H1 (cell line): ENCODE results near the gene SPCS3.

ENCODE experiments used
- CEBPB ChIP-seq: IDR thresholded peaks from 2 replicates; pipeline ENCODE4 v1.6.1; 2012; ENCODE audit warnings: low read depth, low read length
- KDM5A ChIP-seq: fragments of 200-600 bp; IDR thresholded peaks from 2 replicates; pipeline ENCODE4 v1.7.1; 2012; ENCODE audit warnings: mild to moderate bottlenecking, low read length, inconsistent platforms, mixed read lengths
- RAD21 ChIP-seq, 2 experiments: IDR thresholded peaks in 1 of 2; conservative IDR thresholded peaks in 1 of 2; 2 replicates each; pipeline ENCODE4 v1.6.1; 2011; ENCODE audit warnings: low read depth in 2 of 2, low read length in 2 of 2, improper control_type of control experiment in 1 of 2, inconsistent platforms in 1 of 2, mild to moderate bottlenecking in 1 of 2, moderate library complexity in 1 of 2
- RFX5 ChIP-seq: IDR thresholded peaks from 2 replicates; pipeline ENCODE4 v1.6.1; 2011; ENCODE audit warnings: low read depth, low read length, improper control_type of control experiment, borderline replicate concordance
- TAF1 ChIP-seq: IDR thresholded peaks from 2 replicates; pipeline ENCODE4 v1.6.1; 2011; ENCODE audit warnings: mild to moderate bottlenecking, low read depth, low read length
- TF ChIP-seq, protein P1 (sequence below), 3 experiments: IDR thresholded peaks; 1 replicate in 2 of 3; 2 replicates in 1 of 3; pipeline versions ENCODE4 v1.5.1 to v1.6.1; 2011; ENCODE audit warnings: low read length in 3 of 3, mild to moderate bottlenecking in 3 of 3, inconsistent platforms in 2 of 3, low read depth in 1 of 3, moderate library complexity in 1 of 3; ENCODE audit not compliant: insufficient read depth in 1 of 3; ENCODE audit errors: control extremely low read depth in 1 of 3

DNA sequence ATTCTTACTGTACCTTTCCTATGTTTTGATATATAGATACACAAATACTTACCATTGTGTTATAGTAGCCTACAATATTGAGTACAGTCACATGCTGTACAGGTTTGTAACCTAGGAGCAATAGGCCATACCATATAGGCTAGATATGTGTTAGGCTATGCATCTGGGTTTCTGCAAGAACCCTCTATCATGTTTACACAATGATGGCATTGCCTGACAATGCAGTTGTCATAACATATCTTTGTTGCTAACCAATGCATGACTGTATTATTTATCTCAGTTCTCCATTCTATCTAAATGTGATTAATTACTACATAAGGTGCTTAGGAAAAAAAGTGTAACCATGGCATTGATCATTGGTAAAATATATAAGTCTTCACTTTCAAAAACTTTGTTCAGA, 10.0 kb upstream of the SPCS3 start:
- TF ChIP-seq CEBPB: no peak
- TF ChIP-seq, protein P1, sequence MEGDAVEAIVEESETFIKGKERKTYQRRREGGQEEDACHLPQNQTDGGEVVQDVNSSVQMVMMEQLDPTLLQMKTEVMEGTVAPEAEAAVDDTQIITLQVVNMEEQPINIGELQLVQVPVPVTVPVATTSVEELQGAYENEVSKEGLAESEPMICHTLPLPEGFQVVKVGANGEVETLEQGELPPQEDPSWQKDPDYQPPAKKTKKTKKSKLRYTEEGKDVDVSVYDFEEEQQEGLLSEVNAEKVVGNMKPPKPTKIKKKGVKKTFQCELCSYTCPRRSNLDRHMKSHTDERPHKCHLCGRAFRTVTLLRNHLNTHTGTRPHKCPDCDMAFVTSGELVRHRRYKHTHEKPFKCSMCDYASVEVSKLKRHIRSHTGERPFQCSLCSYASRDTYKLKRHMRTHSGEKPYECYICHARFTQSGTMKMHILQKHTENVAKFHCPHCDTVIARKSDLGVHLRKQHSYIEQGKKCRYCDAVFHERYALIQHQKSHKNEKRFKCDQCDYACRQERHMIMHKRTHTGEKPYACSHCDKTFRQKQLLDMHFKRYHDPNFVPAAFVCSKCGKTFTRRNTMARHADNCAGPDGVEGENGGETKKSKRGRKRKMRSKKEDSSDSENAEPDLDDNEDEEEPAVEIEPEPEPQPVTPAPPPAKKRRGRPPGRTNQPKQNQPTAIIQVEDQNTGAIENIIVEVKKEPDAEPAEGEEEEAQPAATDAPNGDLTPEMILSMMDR (IDR thresholded peaks at IDR 0.05; ENCODE audit: control extremely low read depth in 1 of 3, insufficient read depth in 1 of 3, low read depth in 1 of 3, low read length in 3 of 3): no peak
- no peak for TF ChIP-seq KDM5A
- no peak for TF ChIP-seq RFX5
- TF ChIP-seq TAF1: no peak
- TF ChIP-seq RAD21 (IDR thresholded peaks at IDR 0.05 in 1 of 2, conservative IDR thresholded peaks at IDR 0.05 in 1 of 2; ENCODE audit: low read depth in 2 of 2, low read length in 2 of 2): no peak
